OCI-LY7 (cell line): ENCODE results near the gene HAAO. TPM values are rescaled to one million over a fixed set of nuclear protein-coding genes. Genes with fewer than 3 reads are reported as not detected.

Source experiments
- BruUV-seq: library from RNA; stranded (reverse); fragments of 400-500 nt; replicated peaks from 2 replicates; lab custom pipeline; 2021; lab: Mats Ljungman, UMichigan
- CTCF ChIA-PET: fragments of 300-600 bp; sonication (Branson Sonifier 250); formaldehyde crosslinking; loops from one replicate; lab custom pipeline; 2022; ENCODE audit warnings: antibody characterized with exemption; ENCODE audit not compliant: unreplicated experiment; lab: Charles Lee
- POLR2A ChIA-PET: fragments of 300-600 bp; sonication (Branson Sonifier 250); formaldehyde crosslinking; loops from one replicate; lab custom pipeline; 2022; ENCODE audit warnings: antibody characterized with exemption; lab: Charles Lee
- DNase-seq: peaks from one replicate; pipeline ENCODE4 v3.0.0-alpha.2; 2015; ENCODE audit warnings: low spot score
- H2AFZ ChIP-seq: fragments of 200-600 bp; sonication (generic), shearing (Covaris generic); 2 replicates; pipeline ENCODE4 v1.6.1; 2014; ENCODE audit warnings: mild to moderate bottlenecking, antibody characterized with exemption, low read length, moderate library complexity
- H3K27ac ChIP-seq: fragments of 200-600 bp; sonication (generic); 2 replicates; pipeline ENCODE4 v1.5.1; 2014; ENCODE audit warnings: mixed run types, low read depth, mild to moderate bottlenecking, moderate library complexity, low read length, inconsistent platforms; ENCODE audit not compliant: poor library complexity, severe bottlenecking
- H3K36me3 ChIP-seq: fragments of 200-600 bp; sonication (generic); 2 replicates; pipeline ENCODE4 v1.6.1; 2014; ENCODE audit warnings: mild to moderate bottlenecking, antibody characterized with exemption, low read length, moderate library complexity, mixed read lengths; ENCODE audit not compliant: insufficient read depth
- H3K4me1 ChIP-seq: fragments of 200-600 bp; sonication (generic); 2 replicates; pipeline ENCODE4 v1.5.1; 2014; ENCODE audit warnings: mild to moderate bottlenecking, low read length; ENCODE audit not compliant: insufficient read depth, poor library complexity, severe bottlenecking
- H3K4me2 ChIP-seq: fragments of 200-600 bp; sonication (generic); 2 replicates; pipeline ENCODE4 v1.6.1; 2014; ENCODE audit warnings: mild to moderate bottlenecking, low read length
- H3K4me3 ChIP-seq: fragments of 200-600 bp; sonication (generic); 2 replicates; pipeline ENCODE4 v1.5.1; 2014; ENCODE audit warnings: mild to moderate bottlenecking, low read depth, low read length; ENCODE audit not compliant: poor library complexity, severe bottlenecking
- H3K79me2 ChIP-seq: fragments of 200-600 bp; sonication (generic); 2 replicates; pipeline ENCODE4 v1.6.1; 2016; ENCODE audit warnings: low read depth, mild to moderate bottlenecking, low read length, moderate library complexity, mixed read lengths; ENCODE audit not compliant: insufficient read depth
- H3K9me2 ChIP-seq: fragments of 200-600 bp; sonication (generic); 2 replicates; pipeline ENCODE4 v1.6.1; 2016; ENCODE audit warnings: mild to moderate bottlenecking, low read length, mixed read lengths; ENCODE audit not compliant: insufficient read depth
- H3K9me3 ChIP-seq: fragments of 200-600 bp; sonication (generic); 2 replicates; pipeline ENCODE4 v1.6.1; 2014; ENCODE audit warnings: mild to moderate bottlenecking, mixed run types, low read length, mixed read lengths
- H4K20me1 ChIP-seq: fragments of 200-600 bp; sonication (generic); 2 replicates; pipeline ENCODE4 v1.6.1; 2014; ENCODE audit warnings: mild to moderate bottlenecking, antibody characterized with exemption, low read length, moderate library complexity, mixed read lengths; ENCODE audit not compliant: insufficient read depth
- EZH2phosphoT487 ChIP-seq: fragments of 200-600 bp; sonication (generic); IDR thresholded peaks from 2 replicates; pipeline ENCODE4 v1.6.1; 2018; ENCODE audit warnings: low read depth, borderline replicate concordance, mild to moderate bottlenecking, mixed run types, antibody characterized with exemption, low read length, moderate library complexity, mixed read lengths
- intact Hi-C: fragments of 100-400 bp; cut with micrococcal nuclease; formaldehyde crosslinking; loops from one replicate; pipeline ENCODE4 v1.10.0; 2022; ENCODE audit not compliant: unreplicated experiment
- total RNA-seq, 2 experiments: library from RNA; depleted of rRNA in 1 of 2; stranded (reverse); fragments of >200 nt in 1 of 2; shearing (Covaris generic) in 1 of 2; gene quantifications; 2 replicates each; pipeline ENCODE4 v1.2.3, GENCODE V29; 2014 to 2022
- TF ChIP-seq, protein P1 (sequence below): fragments of 200-600 bp; sonication (generic); conservative IDR thresholded peaks from 2 replicates; pipeline ENCODE4 v1.5.1; 2014; ENCODE audit warnings: mild to moderate bottlenecking, antibody characterized with exemption, low read length, moderate library complexity, mixed read lengths

Gene HAAO
- total RNA-seq, 2 experiments from 2014 or later, result not detected

DNA sequence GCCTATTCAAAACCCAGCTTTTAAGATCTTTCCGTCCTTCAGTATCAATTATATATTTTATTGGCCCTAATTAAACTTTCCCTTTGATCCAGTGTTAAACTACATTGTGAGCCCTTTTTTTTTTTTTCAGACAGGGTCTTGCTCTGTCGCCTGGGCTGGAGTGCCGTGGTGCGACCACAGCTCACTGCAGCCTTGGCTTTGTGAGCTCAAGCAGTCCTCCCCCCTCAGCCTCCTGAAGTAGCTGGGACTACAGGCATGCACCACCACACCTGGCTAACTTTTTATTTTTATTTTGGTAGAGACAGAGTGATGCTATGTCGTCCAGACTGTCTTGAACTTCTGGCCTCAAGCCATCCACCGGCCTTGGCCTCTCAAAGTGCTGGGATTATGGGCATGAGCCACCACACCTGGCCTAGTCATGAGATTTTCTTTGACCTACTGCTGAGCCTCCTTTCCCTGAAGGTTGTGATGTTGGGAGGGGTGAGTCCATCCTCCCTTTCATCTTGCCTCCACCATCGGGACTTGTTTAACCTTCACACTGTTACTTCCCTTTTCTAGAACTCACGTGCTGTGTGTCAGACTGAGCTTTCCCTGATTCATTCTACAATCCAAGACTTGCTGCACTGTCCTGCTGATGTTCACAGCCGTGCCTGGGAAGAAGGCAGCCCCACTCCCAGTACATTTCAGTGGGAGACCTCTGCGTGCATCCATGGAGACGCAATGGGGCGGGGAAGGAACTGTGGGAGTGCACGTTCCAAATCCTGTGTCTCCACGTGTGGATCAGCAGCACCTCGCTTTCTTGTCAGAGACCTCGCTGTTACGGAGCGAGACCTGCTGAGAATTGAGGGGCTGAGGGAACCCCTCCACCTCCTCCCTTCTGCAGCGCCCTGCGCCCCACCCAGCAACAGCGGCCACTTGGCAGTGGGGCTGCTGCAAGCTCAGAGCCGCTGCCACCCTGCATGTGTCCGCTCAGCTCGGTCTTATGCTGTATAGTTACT is 39.3 kb downstream of the HAAO start:
- POLR2A ChIA-PET, result no interaction called here
- H3K4me3 ChIP-seq, result no peak overlapping the region
- H2AFZ ChIP-seq, result no peak overlapping the region
- peak; percentile 27 for DNase-seq
- no peaks in the 10 kb centered on the region for H3K9me3 ChIP-seq
- CTCF ChIA-PET, result no interaction called here
- H3K27ac ChIP-seq, result no peak overlapping the region
- H4K20me1 ChIP-seq, result no peaks in the 10 kb centered on the region
- H3K36me3 ChIP-seq, result peaks cover 65% of the 10 kb centered on the region
- no peaks in the 10 kb centered on the region for H3K9me2 ChIP-seq
- peaks cover 20% of the 10 kb centered on the region for H3K4me1 ChIP-seq
- intact Hi-C loops, result no loop called here
- H3K4me2 ChIP-seq, result peak overlapping the region; percentile 31; the same call in 1 of the 2 replicates
- no TSS peak for BruUV-seq
- TF ChIP-seq, protein P1, sequence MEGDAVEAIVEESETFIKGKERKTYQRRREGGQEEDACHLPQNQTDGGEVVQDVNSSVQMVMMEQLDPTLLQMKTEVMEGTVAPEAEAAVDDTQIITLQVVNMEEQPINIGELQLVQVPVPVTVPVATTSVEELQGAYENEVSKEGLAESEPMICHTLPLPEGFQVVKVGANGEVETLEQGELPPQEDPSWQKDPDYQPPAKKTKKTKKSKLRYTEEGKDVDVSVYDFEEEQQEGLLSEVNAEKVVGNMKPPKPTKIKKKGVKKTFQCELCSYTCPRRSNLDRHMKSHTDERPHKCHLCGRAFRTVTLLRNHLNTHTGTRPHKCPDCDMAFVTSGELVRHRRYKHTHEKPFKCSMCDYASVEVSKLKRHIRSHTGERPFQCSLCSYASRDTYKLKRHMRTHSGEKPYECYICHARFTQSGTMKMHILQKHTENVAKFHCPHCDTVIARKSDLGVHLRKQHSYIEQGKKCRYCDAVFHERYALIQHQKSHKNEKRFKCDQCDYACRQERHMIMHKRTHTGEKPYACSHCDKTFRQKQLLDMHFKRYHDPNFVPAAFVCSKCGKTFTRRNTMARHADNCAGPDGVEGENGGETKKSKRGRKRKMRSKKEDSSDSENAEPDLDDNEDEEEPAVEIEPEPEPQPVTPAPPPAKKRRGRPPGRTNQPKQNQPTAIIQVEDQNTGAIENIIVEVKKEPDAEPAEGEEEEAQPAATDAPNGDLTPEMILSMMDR, result no peak
- no peak for TF ChIP-seq EZH2phosphoT487
- H3K79me2 ChIP-seq, result no peaks in the 10 kb centered on the region

DNA sequence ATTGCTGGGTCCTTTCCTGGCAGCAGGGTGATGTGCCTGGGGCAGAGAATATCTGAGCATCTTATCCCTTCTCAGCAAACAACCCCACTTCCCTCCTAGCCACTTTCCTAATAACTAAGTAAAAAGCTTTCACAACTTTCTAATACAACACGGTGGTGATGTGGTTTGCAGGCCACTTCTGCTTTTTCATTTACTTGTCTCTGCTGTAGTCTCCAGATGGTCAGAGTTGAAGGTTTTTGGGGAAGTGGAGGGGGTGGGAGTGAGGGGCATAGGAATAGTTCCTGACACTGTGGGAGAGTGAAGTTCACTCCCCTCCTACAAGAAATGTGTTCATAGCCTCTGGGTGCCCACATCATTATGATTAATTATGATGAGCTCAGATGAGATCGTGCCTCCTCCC is 40.1 kb downstream of the HAAO start:
- TF ChIP-seq, protein P1, result no peak
- TF ChIP-seq EZH2phosphoT487, result no peak
- ChIA-PET CTCF (interaction anchor here (0.7 kb wide), 1 partner anchor 266 kb away, joined by 8 read pairs; no protein-coding TSS in a partner anchor), POLR2A (no interaction called here)
- Histone ChIP-seq H3K36me3 (peaks cover 71% of the 10 kb centered on the region), H3K9me2 (no peaks in the 10 kb centered on the region), H3K4me3 (no peak overlapping the region), H3K79me2 (no peaks in the 10 kb centered on the region), H2AFZ (no peak overlapping the region), H3K27ac (peak overlapping the region; percentile 2), H3K9me3 (no peaks in the 10 kb centered on the region), H4K20me1 (no peaks in the 10 kb centered on the region), H3K4me2 (peak overlapping the region; percentile 31), H3K4me1 (peaks cover 20% of the 10 kb centered on the region)
- BruUV-seq, result no TSS peak
- DNase-seq, result peak; percentile 54
- intact Hi-C loops, result no loop called here

DNA sequence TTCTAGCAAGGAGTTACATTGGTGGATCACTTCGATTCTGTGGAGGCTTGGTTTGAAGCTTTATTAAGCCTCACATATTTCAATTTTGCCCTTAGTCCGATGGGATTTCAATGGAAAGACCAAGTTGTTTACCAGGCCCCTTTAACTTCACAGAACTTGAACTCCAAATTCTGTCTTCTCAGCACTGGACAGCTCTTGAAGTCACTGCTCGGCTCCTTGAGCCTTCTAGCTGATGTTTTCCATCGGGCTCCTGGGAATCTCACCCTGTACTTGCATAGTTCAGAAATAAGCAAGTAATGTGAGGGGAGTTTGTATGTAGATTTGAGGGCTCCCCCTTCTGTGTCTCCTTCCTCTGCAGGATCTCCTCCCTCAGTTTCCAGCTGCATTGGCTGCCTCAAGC is 43.5 kb downstream of the HAAO start:
- CTCF ChIA-PET, result no interaction called here
- no peaks in the 10 kb centered on the region for H4K20me1 ChIP-seq
- H3K79me2 ChIP-seq, result no peaks in the 10 kb centered on the region
- no peak overlapping the region for H2AFZ ChIP-seq
- H3K4me3 ChIP-seq, result no peak overlapping the region
- H3K4me1 ChIP-seq, result peaks cover 20% of the 10 kb centered on the region
- BruUV-seq, result no TSS peak
- no peaks in the 10 kb centered on the region for H3K9me3 ChIP-seq
- H3K4me2 ChIP-seq, result no peak overlapping the region
- POLR2A ChIA-PET, result no interaction called here
- H3K36me3 ChIP-seq, result peaks cover 68% of the 10 kb centered on the region
- intact Hi-C loops, result no loop called here
- no peaks in the 10 kb centered on the region for H3K9me2 ChIP-seq
- no peak for DNase-seq
- H3K27ac ChIP-seq, result no peak overlapping the region
- TF ChIP-seq, protein P1, result no peak
- TF ChIP-seq EZH2phosphoT487, result no peak
